Endothelial cell of umbilical vein (primary cell): ENCODE results near the gene ZBTB12. TPM values are rescaled to one million over a fixed set of nuclear protein-coding genes. Genes with fewer than 3 reads are reported as not detected.

Experiments used
- BruUV-seq: library from RNA; stranded (reverse); fragments of 400-500 nt; replicated peaks from 2 replicates; lab custom pipeline; 2021; lab: Mats Ljungman, UMichigan
- CTCF ChIA-PET: fragments of 300-600, 350-600 bp; sonication (Branson Sonifier 250); formaldehyde crosslinking; loops from one replicate; lab custom pipeline; 2021; ENCODE audit warnings: antibody characterized with exemption, inconsistent platforms; lab: Charles Lee
- POLR2A ChIA-PET: fragments of 300-600, 350-600 bp; sonication (Branson Sonifier 250); formaldehyde crosslinking; loops from one replicate; lab custom pipeline; 2021; ENCODE audit warnings: antibody characterized with exemption, inconsistent platforms; lab: Charles Lee
- DNase-seq: peaks from one replicate; pipeline ENCODE4 v3.0.0-alpha.2; 2011; ENCODE audit warnings: low read depth, low spot score
- FAIRE-seq: peaks from 2 replicates; lab custom pipeline; 2011; peaks lifted over from hg19 to GRCh38; lab: Jason Lieb, UNC
- H2AFZ ChIP-seq: 2 replicates; pipeline ENCODE4 v1.6.0; 2012; ENCODE audit warnings: low read depth, low read length, control low read depth, inconsistent platforms
- H3K27ac ChIP-seq: 2 replicates; pipeline ENCODE4 v1.5.1; 2011; ENCODE audit warnings: low read depth, mild to moderate bottlenecking, control low read depth, low read length, moderate library complexity; ENCODE audit not compliant: insufficient read depth
- H3K27me3 ChIP-seq, 2 experiments: 2 replicates each; pipeline versions ENCODE4 v1.6.0 to v1.6.1; 2011; ENCODE audit warnings: low read length in 2 of 2, mixed read lengths in 1 of 2; ENCODE audit not compliant: control insufficient read depth in 2 of 2, insufficient read depth in 2 of 2
- H3K36me3 ChIP-seq, 2 experiments: 2 replicates in 1 of 2; 3 replicates in 1 of 2; pipeline ENCODE4 v1.5.1; 2011; ENCODE audit warnings: low read length in 2 of 2, mild to moderate bottlenecking in 1 of 2, moderate library complexity in 1 of 2; ENCODE audit not compliant: control insufficient read depth in 2 of 2, insufficient read depth in 2 of 2; ENCODE audit errors: extremely low read depth in 1 of 2
- H3K4me1 ChIP-seq: 3 replicates; pipeline ENCODE4 v1.5.1; 2011; ENCODE audit warnings: mild to moderate bottlenecking, low read length; ENCODE audit not compliant: control insufficient read depth, insufficient read depth; ENCODE audit errors: extremely low read depth
- H3K4me2 ChIP-seq: 2 replicates; pipeline ENCODE4 v1.6.1; 2011; ENCODE audit warnings: low read length, control low read depth, mixed read lengths; ENCODE audit not compliant: insufficient read depth
- H3K4me3 ChIP-seq, 3 experiments: fragments of 200-600 bp in 1 of 3; sonication (generic), shearing (Covaris generic) in 1 of 3; replicated peaks in 1 of 3; 2 replicates each; pipeline ENCODE4 v1.5.1; 2011 to 2016; ENCODE audit warnings: control low read depth in 3 of 3, low read length in 3 of 3, mild to moderate bottlenecking in 2 of 3, inconsistent platforms in 1 of 3, low read depth in 1 of 3, moderate library complexity in 1 of 3; ENCODE audit not compliant: insufficient read depth in 1 of 3
- H3K79me2 ChIP-seq: 2 replicates; pipeline ENCODE4 v1.6.0; 2012; ENCODE audit warnings: low read length, inconsistent platforms; ENCODE audit not compliant: control insufficient read depth, insufficient read depth
- H3K9ac ChIP-seq: replicated peaks from 2 replicates; pipeline ENCODE3; 2011; ENCODE audit warnings: low read length, control low read depth; ENCODE audit not compliant: insufficient read depth; ENCODE audit errors: extremely low read depth
- H3K9me1 ChIP-seq: replicated peaks from 3 replicates; pipeline ENCODE4 v1.6.0; 2011; ENCODE audit warnings: mild to moderate bottlenecking, low read length; ENCODE audit not compliant: control insufficient read depth, insufficient read depth; ENCODE audit errors: extremely low read depth
- H3K9me3 ChIP-seq: replicated peaks from 2 replicates; pipeline ENCODE4 v1.5.1; 2012; ENCODE audit warnings: low read length, inconsistent platforms; ENCODE audit not compliant: control insufficient read depth, insufficient read depth
- H4K20me1 ChIP-seq: replicated peaks from 2 replicates; pipeline ENCODE3; 2011; ENCODE audit warnings: mild to moderate bottlenecking, low read length; ENCODE audit not compliant: control insufficient read depth, insufficient read depth; ENCODE audit errors: extremely low read depth
- CTCF ChIP-seq, 2 donors: IDR thresholded peaks; 1 replicate in 1 of 2; 2 replicates in 1 of 2; pipeline ENCODE4 v1.5.1; 2011; ENCODE audit warnings: low read length in 2 of 2, mild to moderate bottlenecking in 2 of 2, moderate library complexity in 2 of 2, control low read depth in 1 of 2, inconsistent platforms in 1 of 2, low read depth in 1 of 2; ENCODE audit not compliant: insufficient read depth in 1 of 2; ENCODE audit errors: extremely low read depth in 1 of 2
- EZH2 ChIP-seq: IDR thresholded peaks from 2 replicates; pipeline ENCODE4 v1.6.1; 2012; ENCODE audit warnings: borderline replicate concordance, low read depth, mild to moderate bottlenecking, moderate library complexity, low read length, inconsistent platforms; ENCODE audit not compliant: severe bottlenecking
- FOS ChIP-seq: IDR thresholded peaks from 2 replicates; pipeline ENCODE4 v1.6.1; 2011; ENCODE audit warnings: mild to moderate bottlenecking, low read length, moderate library complexity, borderline replicate concordance; ENCODE audit not compliant: insufficient read depth
- GATA2 ChIP-seq: IDR thresholded peaks from 2 replicates; pipeline ENCODE4 v1.7.0; 2011; ENCODE audit warnings: low read depth, mild to moderate bottlenecking, moderate library complexity, mixed read lengths, low read length; ENCODE audit not compliant: insufficient read length, insufficient read depth
- JUN ChIP-seq: IDR thresholded peaks from 2 replicates; pipeline ENCODE4 v1.6.1; 2011; ENCODE audit warnings: borderline replicate concordance, low read depth; ENCODE audit not compliant: insufficient read length, insufficient read depth
- MAX ChIP-seq: IDR thresholded peaks from 2 replicates; pipeline ENCODE4 v1.6.1; 2011; ENCODE audit not compliant: insufficient read depth, insufficient read length
- MYC ChIP-seq: IDR thresholded peaks from one replicate; pipeline ENCODE4 v1.6.1; 2011; ENCODE audit warnings: mild to moderate bottlenecking, low read depth, low read length
- POLR2A ChIP-seq: IDR thresholded peaks from 2 replicates; pipeline ENCODE4 v1.6.1; 2012; ENCODE audit warnings: low read depth, mild to moderate bottlenecking, control low read depth, low read length
- POLR2AphosphoS5 ChIP-seq: IDR thresholded peaks from 2 replicates; pipeline ENCODE4 v1.6.1; 2012; ENCODE audit warnings: low read depth, mild to moderate bottlenecking, control low read depth, low read length, moderate library complexity; ENCODE audit not compliant: insufficient read depth
- dilution Hi-C: fragments of 300-500 bp; cut with MboI; formaldehyde crosslinking; loops from one replicate; pipeline ENCODE4 v1.15.0; 2019; ENCODE audit warnings: low sequenced_read_pairs; ENCODE audit not compliant: extremely low pct_ligation_motif_present
- intact Hi-C: fragments of 100-400 bp; cut with micrococcal nuclease; formaldehyde crosslinking; loops from one replicate; pipeline ENCODE4 v1.10.0; 2022
- polyA plus RNA-seq, 4 experiments: library from polyadenylated mRNA; depleted of rRNA in 3 of 4; stranded (reverse) in 3 of 4; unstranded in 1 of 4; fragments of >200 nt; gene quantifications; 2 replicates each; pipeline versions ENCODE4 v1.2.1 to v1.2.3, GENCODE V29; 2011 to 2012; ENCODE audit warnings: missing spikeins in 1 of 4
- total RNA-seq: library from RNA; stranded (reverse); gene quantifications from 2 replicates; pipeline ENCODE4 v1.2.3, GENCODE V29; 2021

Gene ZBTB12
- total and polyA plus RNA-seq, 2 donors (not counting 3 experiments of a cell fraction or from before 2014, with no cell fraction given) = 2.9 to 4.9 TPM

GRCh38 chr6:31918069-31918720 lies 16.3 kb upstream of the ZBTB12 start:
- ChIA-PET POLR2A (interaction anchor here (0.7 kb wide), 1 partner anchor 70 kb away, joined by 4 read pairs; no protein-coding TSS in a partner anchor), CTCF (interaction anchor here (0.6 to 2.0 kb wide), 6 partner anchors 11 to 132 kb away, joined by 3 to 11 read pairs (median 3); no protein-coding TSS in a partner anchor)
- intact Hi-C loops (no loop called here), dilution Hi-C loops (no loop called here)
- Histone ChIP-seq H3K9me3 (no peaks in the 10 kb centered on the region), H3K4me2 (no peak overlapping the region), H3K27ac (no peak overlapping the region), H3K9me1 (no peaks in the 10 kb centered on the region), H3K79me2 (no peaks in the 10 kb centered on the region), H3K9ac (no peak overlapping the region), H3K27me3 (no peaks in the 10 kb centered on the region), H4K20me1 (no peaks in the 10 kb centered on the region), H3K4me3 (no peak overlapping the region), H3K36me3 (no peaks in the 10 kb centered on the region), H2AFZ (no peak overlapping the region), H3K4me1 (no peaks in the 10 kb centered on the region)
- DNase-seq (no peak), FAIRE-seq (no peak)
- no peak for TF ChIP-seq JUN
- no TSS peak for BruUV-seq

GRCh38 chr6:31915756-31916155 lies 13.9 kb upstream of the ZBTB12 start:
- Histone ChIP-seq H3K27ac (no peak overlapping the region), H3K9me3 (no peaks in the 10 kb centered on the region), H3K27me3 (no peaks in the 10 kb centered on the region), H3K9me1 (no peaks in the 10 kb centered on the region), H3K4me2 (no peak overlapping the region), H3K9ac (no peak overlapping the region), H2AFZ (no peak overlapping the region), H3K4me1 (peaks cover 3% of the 10 kb centered on the region), H4K20me1 (no peaks in the 10 kb centered on the region), H3K36me3 (no peaks in the 10 kb centered on the region), H3K4me3 (no peak overlapping the region), H3K79me2 (no peaks in the 10 kb centered on the region)
- intact Hi-C loops = no loop called here
- ChIA-PET CTCF (no interaction called here), POLR2A (no interaction called here)
- dilution Hi-C loops = no loop called here
- TF ChIP-seq MAX = no peak
- no peak for TF ChIP-seq MYC
- no peak for TF ChIP-seq GATA2
- TF ChIP-seq CTCF (IDR thresholded peaks at IDR 0.05; ENCODE audit: extremely low read depth in 1 of 2, insufficient read depth in 1 of 2, low read depth in 1 of 2, low read length in 2 of 2) = no peak
- no peak for TF ChIP-seq EZH2
- TF ChIP-seq POLR2AphosphoS5 = no peak
- no peak for TF ChIP-seq FOS
- TF ChIP-seq POLR2A = no peak
- TF ChIP-seq JUN = no peak
- no peak for FAIRE-seq
- no TSS peak for BruUV-seq
- no peak for DNase-seq
